Endodermal cell (in vitro differentiated cells): Measurements from ENCODE around the gene KIF27. TPM values are rescaled to one million over a fixed set of nuclear protein-coding genes. Genes with fewer than 3 reads are reported as not detected.
A peak's percentile ranks its signal among the peaks of the same experiment; 100 is the strongest.
"Not testable (repeated sequence)": the region's sequence is repeated elsewhere in the genome, so short reads cannot be mapped to it uniquely, and the experiment has no call there.

Source experiments
- DNase-seq: peaks from one replicate; pipeline ENCODE4 v3.0.0-alpha.2; 2017
- H3K27ac ChIP-seq: 2 replicates; pipeline ENCODE4 v1.5.1; 2013; ENCODE audit warnings: mild to moderate bottlenecking, low read depth, low read length, moderate library complexity
- H3K27me3 ChIP-seq: 2 replicates; pipeline ENCODE4 v1.6.1; 2013; ENCODE audit warnings: mild to moderate bottlenecking, low read length, moderate library complexity; ENCODE audit not compliant: insufficient read depth, control insufficient read depth, poor library complexity, severe bottlenecking
- H3K36me3 ChIP-seq: 2 replicates; pipeline ENCODE4 v1.7.0; 2013; ENCODE audit warnings: mild to moderate bottlenecking, low read length, moderate library complexity; ENCODE audit not compliant: control insufficient read depth, insufficient read depth
- H3K4me1 ChIP-seq: one replicate; pipeline ENCODE4 v1.7.0; 2013; ENCODE audit warnings: low read length; ENCODE audit not compliant: control insufficient read depth, insufficient read depth
- H3K4me3 ChIP-seq: 2 replicates; pipeline ENCODE4 v1.5.1; 2013; ENCODE audit warnings: mild to moderate bottlenecking, low read length, moderate library complexity
- H3K9ac ChIP-seq: 2 replicates; pipeline ENCODE4 v1.6.1; 2013; ENCODE audit warnings: mild to moderate bottlenecking, low read length, moderate library complexity; ENCODE audit not compliant: poor library complexity, severe bottlenecking; ENCODE audit errors: extremely low read depth
- H3K9me3 ChIP-seq: 2 replicates; pipeline ENCODE4 v1.6.1; 2013; ENCODE audit warnings: mild to moderate bottlenecking, low read length, moderate library complexity; ENCODE audit not compliant: control insufficient read depth
- H3K27ac Mint-ChIP-seq: 2 replicates; pipeline ENCODE4 v1.8.0; 2020; ENCODE audit warnings: mixed read lengths
- H3K27me3 Mint-ChIP-seq: 2 replicates; pipeline ENCODE4 v1.8.0; 2021; ENCODE audit warnings: mild to moderate bottlenecking, mixed read lengths; ENCODE audit not compliant: insufficient read depth
- H3K36me3 Mint-ChIP-seq: 2 replicates; pipeline ENCODE4 v1.8.0; 2020; ENCODE audit warnings: low read depth, mixed read lengths
- H3K4me1 Mint-ChIP-seq: 2 replicates; pipeline ENCODE4 v1.8.0; 2020; ENCODE audit warnings: mixed read lengths
- H3K4me3 Mint-ChIP-seq: 2 replicates; pipeline ENCODE4 v1.8.0; 2020; ENCODE audit warnings: mild to moderate bottlenecking, moderate library complexity, mixed read lengths
- H3K9me3 Mint-ChIP-seq: 2 replicates; pipeline ENCODE4 v1.8.0; 2020; ENCODE audit warnings: mild to moderate bottlenecking, mixed read lengths
- CTCF ChIP-seq: fragments of 200-600 bp; sonication (generic); conservative IDR thresholded peaks from 2 replicates; pipeline ENCODE4 v1.5.0; 2021; ENCODE audit warnings: antibody characterized with exemption, mild to moderate bottlenecking
- WGBS, 2 experiments: methylation state at CpG; one replicate each; pipeline versions ENCODE4 v1.1.5 to v1.1.7; 2013; ENCODE audit warnings: missing lambda C conversion rate in 2 of 2, mixed read lengths in 1 of 2; ENCODE audit not compliant: insufficient coverage in 1 of 2, insufficient read length in 1 of 2; 5-methylcytosine and 5-hydroxymethylcytosine counted together
- total RNA-seq, 2 donors: library from RNA; stranded (reverse); fragmentation: NEBNext Ultra II Directional in 1 of 2; extraction: Animal tissue kit (Norgen Biotek cat#: 25700) in 1 of 2; gene quantifications; 2 replicates in 1 of 2; 3 replicates in 1 of 2; pipeline ENCODE4 v1.2.1, GENCODE V29; 2021

The KIF27 gene
- total RNA-seq, 2 donors from 2014 or later, result 12.0 to 19.5 TPM

- H3K27me3 Mint-ChIP-seq, result no peaks in the 10 kb centered on the region
These were observed 734 bp downstream of the KIF27 start for GRCh38 chr9:83920469-83920926.

DNA sequence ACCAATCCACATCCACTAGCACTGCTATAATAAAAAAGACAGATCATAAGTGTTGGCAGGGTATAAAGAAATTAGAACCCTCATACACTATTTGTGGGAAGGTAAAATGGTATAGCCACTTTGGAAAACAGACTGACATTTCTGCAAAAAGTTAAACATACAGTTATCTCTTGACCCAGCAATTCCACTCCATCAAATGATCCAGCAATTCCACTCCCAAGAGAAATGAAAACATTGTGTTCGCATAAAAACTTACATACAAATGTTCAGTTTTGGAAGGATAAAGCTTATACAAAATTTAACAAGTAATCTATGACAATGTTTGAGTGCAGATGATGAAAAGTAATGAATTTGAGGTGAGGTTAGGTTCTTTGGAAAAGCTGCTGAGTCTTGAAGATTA lies 2.1 kb downstream of the KIF27 start:
- H3K36me3 ChIP-seq, result no peaks in the 10 kb centered on the region
- H3K4me3 ChIP-seq, result no peak overlapping the region
- H3K27ac Mint-ChIP-seq, result no peak overlapping the region
- DNase-seq, result no peak
- no peaks in the 10 kb centered on the region for H3K27me3 Mint-ChIP-seq
- H3K4me1 ChIP-seq, result peaks cover 3% of the 10 kb centered on the region
- no peaks in the 10 kb centered on the region for H3K9me3 ChIP-seq
- no peak overlapping the region for H3K4me3 Mint-ChIP-seq
- 83% methylated on average over 1 of the region's 1 CpG; no CpG with 5 or more reads in 1 of the 2 experiments for WGBS, 2 experiments
- no peaks in the 10 kb centered on the region for H3K27me3 ChIP-seq
- no peak overlapping the region for H3K27ac ChIP-seq
- peaks cover 15% of the 10 kb centered on the region for H3K36me3 Mint-ChIP-seq
- H3K9me3 Mint-ChIP-seq, result no peaks in the 10 kb centered on the region
- TF ChIP-seq CTCF, result no peak
- H3K4me1 Mint-ChIP-seq, result peaks cover 9% of the 10 kb centered on the region
- no peak overlapping the region for H3K9ac ChIP-seq

More at GRCh38 chr9:83920469-83920926, 734 bp downstream of the KIF27 start:
- H3K36me3 ChIP-seq, result no peaks in the 10 kb centered on the region
- WGBS, 2 experiments, result 4 to 6% methylated on average over 14 to 16 of the region's 16 CpGs
- peak overlapping the region; percentile 91 for H3K9ac ChIP-seq
- no peak for TF ChIP-seq CTCF
- no peaks in the 10 kb centered on the region for H3K9me3 Mint-ChIP-seq
- peaks cover 15% of the 10 kb centered on the region for H3K36me3 Mint-ChIP-seq
- H3K4me1 ChIP-seq, result peaks cover 3% of the 10 kb centered on the region
- peaks cover 11% of the 10 kb centered on the region for H3K4me1 Mint-ChIP-seq
- H3K4me3 ChIP-seq, result peak overlapping the region; percentile 96
- H3K27ac ChIP-seq, result peak overlapping the region; percentile 94
- DNase-seq, result no peak
- peak overlapping the region; percentile 80 for H3K4me3 Mint-ChIP-seq
- peak overlapping the region; percentile 98 for H3K27ac Mint-ChIP-seq
- no peaks in the 10 kb centered on the region for H3K27me3 ChIP-seq
- no peaks in the 10 kb centered on the region for H3K9me3 ChIP-seq

DNA sequence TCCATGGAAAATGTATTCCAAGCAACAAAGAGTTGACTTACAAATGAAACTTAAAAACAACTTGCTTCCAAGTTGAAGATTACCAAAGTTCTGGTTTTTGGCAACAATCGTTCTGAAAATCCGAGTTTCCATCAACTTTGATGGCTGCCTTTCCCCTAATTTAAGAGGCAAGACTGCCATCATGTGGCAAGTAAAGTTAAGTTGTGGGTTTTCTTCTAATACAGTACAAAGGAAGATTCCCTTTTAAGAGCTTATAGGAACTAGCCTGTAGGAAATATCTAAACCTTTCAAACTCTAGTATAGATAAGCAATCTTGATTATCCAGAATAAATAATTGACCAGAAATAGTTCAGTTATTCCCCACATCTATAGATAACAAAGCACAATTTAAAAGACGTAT lies 9.0 kb downstream of the KIF27 start:
- not testable (repeated sequence) for H3K4me3 Mint-ChIP-seq, H3K9me3 Mint-ChIP-seq, H3K9ac ChIP-seq

More for the DNA sequence above, 9.0 kb downstream of the KIF27 start:
- not testable (repeated sequence) for H3K27ac ChIP-seq, DNase-seq, H3K27me3 Mint-ChIP-seq, H3K27ac Mint-ChIP-seq, H3K36me3 ChIP-seq, H3K27me3 ChIP-seq, H3K4me3 ChIP-seq, H3K4me1 ChIP-seq, H3K9me3 ChIP-seq, H3K4me1 Mint-ChIP-seq
- TF ChIP-seq CTCF, result peak; percentile 71
- H3K36me3 Mint-ChIP-seq, result peaks cover 11% of the 10 kb centered on the region
- WGBS, 2 experiments, result 37 to 69% methylated on average over 2 of the region's 3 CpGs
